Testis (tissue), 2 donors: Measurements from ENCODE around the gene HOXC4.

Source experiments
- CTCF ChIP-seq, 3 experiments: fragments of 450-650 bp in 2 of 3; fragments of 200-600 bp in 1 of 3; sonication (generic) in 1 of 3; IDR thresholded peaks; one replicate each; pipeline ENCODE4 v1.5.1; 2016 to 2019; ENCODE audit warnings: antibody characterized with exemption in 3 of 3, mild to moderate bottlenecking in 2 of 3, moderate library complexity in 1 of 3
- POLR2A ChIP-seq: fragments of 450-650 bp; IDR thresholded peaks from one replicate; pipeline ENCODE4 v1.6.1; 2017; ENCODE audit warnings: antibody characterized with exemption, mild to moderate bottlenecking, moderate library complexity

GRCh38 chr12:54010972-54011664 is 42.5 kb upstream of the HOXC4 start:
- TF ChIP-seq CTCF (IDR thresholded peaks at IDR 0.05) (no peak), POLR2A (no peak)
